HG03025 (cell line): Measurements from ENCODE around the gene RIPPLY2.
A peak's percentile ranks its signal among the peaks of the same experiment; 100 is the strongest.
"Not testable (repeated sequence)": the region's sequence is repeated elsewhere in the genome, so short reads cannot be mapped to it uniquely, and the experiment has no call there.

Source experiments
- ATAC-seq: cut with Tn5 transposase; IDR thresholded peaks from one replicate; pipeline ENCODE4 v1.9.1; 2021; ENCODE audit warnings: mild to moderate bottlenecking, moderate library complexity; ENCODE audit not compliant: unreplicated experiment, low FRiP score

RIPPLY2 gene, protein sequence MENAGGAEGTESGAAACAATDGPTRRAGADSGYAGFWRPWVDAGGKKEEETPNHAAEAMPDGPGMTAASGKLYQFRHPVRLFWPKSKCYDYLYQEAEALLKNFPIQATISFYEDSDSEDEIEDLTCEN

DNA sequence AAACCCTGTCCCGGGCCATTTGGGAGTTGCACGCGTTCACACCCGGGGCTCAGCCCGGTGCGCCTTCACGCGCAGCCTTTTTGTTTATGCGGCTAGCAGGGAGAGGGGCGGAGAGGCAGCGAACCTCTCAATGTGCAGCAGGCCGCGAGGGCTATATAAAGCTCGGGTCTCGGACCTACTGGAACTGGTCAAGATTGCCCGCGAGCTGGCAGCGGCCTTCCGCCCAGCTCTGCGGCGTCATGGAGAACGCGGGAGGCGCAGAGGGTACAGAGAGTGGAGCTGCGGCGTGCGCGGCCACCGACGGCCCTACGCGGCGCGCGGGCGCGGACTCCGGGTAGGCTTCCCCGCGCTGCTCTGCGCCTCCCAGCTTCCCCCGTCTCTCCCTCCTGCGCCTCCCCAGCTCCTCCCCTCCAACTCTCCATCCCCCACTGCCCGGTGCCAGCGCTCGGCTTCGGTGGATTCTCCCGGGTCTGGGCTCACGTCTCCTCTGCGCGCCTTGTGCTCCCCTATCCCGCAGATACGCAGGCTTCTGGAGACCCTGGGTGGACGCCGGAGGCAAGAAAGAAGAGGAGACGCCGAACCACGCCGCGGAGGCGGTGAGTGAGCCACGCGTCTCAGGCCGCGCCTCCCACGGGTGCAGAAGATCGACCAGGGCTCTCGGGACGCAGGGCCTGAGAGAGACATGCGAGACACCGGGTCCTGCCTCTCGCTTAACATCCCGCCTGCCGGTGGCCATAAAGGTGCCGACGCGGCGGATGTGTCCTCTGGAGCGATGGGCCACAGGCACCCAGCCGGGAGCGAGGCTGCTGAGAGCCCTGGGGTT, at the start of gene RIPPLY2:
TSS of gene RIPPLY2 (plus strand) at position 183 of the 823 bp plus-strand sequence. CDS start at position 240, 57 bp downstream.
- no peak for ATAC-seq

DNA sequence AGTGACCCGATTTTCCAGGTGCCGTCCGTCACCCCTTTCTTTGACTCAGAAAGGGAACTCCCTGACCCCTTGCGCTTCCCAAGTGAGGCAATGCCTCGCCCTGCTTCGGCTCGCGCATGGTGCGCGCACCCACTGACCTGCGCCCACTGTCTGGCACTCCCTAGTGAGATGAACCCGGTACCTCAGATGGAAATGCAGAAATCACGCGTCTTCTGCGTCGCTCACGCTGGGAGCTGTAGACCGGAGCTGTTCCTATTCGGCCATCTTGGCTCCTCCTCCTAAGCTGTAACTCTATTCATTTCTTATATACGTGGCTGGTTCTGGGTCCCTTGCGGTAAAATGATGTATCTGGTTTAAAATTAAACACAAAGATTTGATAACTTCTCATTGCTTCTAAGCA, 49.7 kb upstream of the RIPPLY2 start:
- not testable (repeated sequence) for ATAC-seq

DNA sequence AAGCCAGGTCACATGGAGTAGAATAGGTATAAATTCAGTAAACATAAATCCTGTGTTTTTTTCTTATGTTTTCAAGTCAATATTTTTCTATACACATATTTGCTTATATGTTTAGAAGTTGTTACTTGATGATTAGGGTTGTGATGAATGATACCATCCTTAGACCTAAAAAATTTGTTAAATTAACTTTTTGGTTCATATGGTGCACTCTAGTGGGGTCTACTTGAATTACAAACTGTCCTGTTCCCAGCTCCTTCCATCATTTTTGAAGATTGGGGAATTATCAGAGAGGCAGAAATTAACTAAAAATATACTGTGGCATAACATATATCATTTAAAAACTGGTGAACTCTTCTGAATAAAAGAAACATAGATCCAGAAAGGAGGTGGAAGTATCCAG, 48.3 kb upstream of the RIPPLY2 start:
- no peak for ATAC-seq

DNA sequence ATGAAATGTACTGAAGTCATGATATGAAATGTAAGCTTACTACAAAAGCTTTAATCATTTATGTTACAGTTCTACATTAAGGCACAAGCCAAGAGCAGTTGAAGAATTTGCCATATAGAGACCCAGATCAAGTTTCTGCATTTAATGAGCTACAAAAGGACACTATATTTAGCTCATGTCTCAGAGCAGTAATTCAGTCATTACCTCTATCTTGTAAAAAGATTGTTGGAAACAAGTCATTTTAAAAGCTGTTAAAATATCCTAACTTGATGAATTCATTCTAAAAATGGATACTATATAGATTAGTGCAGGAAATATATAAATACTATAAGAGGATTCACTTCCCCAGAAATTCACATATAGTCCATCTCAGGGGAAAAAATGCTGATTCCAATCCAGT, 45.2 kb upstream of the RIPPLY2 start:
- ATAC-seq, result no peak

DNA sequence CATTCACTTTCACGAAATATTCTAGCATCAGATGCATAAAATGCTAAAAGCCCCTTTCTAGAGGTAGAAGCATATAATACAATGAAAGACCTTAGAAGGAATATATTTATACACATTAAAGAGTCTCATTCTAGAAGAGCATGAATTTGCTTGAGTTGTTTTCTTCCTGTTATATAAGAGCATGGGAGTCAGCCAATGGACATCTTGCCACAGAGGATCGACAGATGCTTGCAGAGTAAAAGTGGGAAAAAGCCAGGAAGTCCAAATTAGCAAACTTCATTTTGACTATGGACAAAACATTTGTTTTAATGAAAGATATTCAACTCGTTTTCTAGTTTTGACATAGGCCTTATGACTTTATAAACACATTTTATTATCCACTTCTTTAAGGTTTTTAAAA, 44.2 kb upstream of the RIPPLY2 start:
- no peak for ATAC-seq

DNA sequence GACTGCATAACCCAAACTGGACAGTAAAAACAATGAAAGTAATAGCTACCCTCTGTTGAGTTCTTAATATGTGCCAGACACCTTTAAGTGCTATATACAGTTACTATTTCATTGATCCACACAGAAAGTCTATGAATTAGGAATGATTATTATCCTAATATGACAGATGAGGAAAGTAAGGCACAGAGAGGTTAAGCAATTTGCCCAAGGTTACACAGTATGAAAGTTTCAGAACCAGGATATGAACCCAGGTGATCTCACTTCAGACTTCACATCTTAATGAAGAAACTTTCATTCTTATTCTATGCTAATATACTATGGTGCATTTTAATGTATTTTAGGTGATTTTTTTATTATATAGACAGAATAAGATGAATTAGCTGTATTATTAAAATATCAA, 40.6 kb upstream of the RIPPLY2 start:
- no peak for ATAC-seq

DNA sequence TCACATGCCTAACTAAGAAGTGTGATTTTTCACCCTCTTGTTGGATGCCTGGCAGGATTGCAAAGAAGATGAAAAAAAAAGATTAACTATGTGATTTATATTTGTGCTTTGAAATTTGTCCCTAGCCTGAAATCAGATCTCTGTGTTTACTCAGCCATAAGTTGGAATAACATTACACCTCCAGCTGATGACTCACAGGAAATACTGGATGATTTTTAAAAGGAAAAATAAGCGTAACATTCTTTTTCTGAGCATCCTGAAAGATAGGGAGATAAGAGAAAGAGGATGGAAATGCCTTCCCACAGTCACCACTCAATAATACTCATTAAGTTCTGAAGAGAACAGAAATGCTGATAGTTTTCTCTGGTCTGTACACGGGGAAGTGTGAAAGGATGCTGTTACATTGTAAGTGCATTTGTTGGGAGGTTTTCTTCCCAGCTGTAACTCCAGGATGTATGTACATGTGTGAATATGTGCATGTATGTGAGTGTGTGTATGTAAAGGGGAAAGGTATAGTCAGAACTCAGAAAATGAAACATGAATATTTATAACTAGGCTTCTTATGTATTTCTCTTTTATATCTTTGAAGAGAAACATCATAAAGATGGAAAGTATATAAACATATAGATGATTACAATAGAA, 37.4 kb upstream of the RIPPLY2 start:
- no peak for ATAC-seq

DNA sequence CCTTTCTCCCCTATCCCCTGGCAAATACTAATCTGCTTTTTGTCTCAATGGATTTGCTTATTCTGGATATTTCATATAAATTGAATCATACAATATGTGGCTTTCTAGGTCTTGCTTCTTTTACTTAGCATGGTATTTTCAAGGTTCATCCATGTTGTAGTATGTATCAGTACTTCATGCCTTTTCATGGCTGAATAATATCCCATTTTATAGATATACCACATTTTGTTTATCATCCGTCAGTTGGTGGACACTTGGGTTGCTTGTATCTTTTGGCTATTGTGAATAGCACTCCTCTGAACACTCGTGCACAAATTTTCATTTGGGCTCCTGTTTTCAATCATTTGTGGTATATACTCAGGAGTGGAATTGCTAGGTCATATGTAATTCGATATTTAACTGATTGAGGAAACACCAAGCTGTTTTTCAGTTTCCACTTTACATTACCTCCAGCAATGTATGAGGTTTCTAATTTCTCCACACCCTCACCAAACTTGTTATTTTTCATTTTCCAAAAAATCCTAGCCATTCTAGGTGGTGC, 30.5 kb upstream of the RIPPLY2 start:
- no peak for ATAC-seq

DNA sequence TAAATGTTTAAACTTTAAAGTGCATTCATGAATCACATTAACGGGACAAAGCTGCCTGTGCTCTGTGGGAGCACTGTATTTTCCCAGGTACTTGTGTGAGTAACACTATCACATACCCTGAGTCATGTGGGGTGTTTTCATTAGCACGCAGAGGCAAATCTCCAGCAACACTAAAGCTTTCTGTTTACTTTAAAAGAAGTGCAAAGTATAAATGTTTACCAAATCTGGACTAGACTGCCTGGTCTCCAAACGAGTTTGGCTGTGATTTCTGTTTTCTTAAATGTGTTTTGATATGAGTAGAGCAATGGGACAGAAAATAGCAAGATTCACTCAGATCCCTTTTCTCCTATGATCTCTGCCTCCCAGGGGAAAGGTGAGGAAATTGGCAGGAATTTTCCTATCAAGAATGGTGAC, 28.8 kb upstream of the RIPPLY2 start:
- ATAC-seq, result no peak

DNA sequence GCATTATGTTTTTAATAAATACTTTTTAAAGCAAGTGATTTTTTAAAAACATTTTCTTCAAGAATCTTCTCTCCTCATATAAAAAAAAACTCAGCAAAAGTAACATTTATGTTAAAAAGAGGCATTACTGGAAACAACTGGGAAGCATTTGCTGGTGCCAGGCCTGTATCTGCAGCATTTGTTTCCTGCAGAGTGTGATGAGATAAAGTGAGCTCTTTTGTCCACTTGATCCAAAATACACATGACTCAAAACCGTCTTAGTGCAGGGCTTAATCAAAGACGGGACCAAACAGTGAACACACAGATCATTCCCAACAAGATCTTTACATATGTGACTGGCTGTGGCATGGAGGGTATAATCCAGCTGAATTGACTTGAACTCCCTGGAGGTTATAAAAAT, 28.3 kb upstream of the RIPPLY2 start:
- no peak for ATAC-seq

DNA sequence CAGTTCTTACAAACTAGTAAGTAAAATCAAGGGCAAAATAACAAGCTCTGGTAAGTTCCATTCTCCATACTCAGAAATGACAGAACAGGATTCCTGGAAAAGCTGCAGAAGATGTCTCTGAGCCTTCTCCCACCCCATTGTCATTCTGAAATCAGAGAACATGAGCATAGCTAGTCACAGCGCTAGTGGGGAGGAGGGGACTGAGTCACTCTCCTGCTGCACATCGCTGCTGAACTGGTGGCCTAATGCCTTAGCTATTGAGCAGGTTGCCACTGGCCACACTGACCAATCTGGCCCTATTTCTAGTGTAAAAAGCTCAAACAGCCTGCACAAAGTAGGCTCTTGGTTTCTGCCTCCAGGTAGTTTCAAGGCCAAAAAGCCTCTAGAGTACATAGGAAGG, 26.1 kb upstream of the RIPPLY2 start:
- ATAC-seq, result no peak

DNA sequence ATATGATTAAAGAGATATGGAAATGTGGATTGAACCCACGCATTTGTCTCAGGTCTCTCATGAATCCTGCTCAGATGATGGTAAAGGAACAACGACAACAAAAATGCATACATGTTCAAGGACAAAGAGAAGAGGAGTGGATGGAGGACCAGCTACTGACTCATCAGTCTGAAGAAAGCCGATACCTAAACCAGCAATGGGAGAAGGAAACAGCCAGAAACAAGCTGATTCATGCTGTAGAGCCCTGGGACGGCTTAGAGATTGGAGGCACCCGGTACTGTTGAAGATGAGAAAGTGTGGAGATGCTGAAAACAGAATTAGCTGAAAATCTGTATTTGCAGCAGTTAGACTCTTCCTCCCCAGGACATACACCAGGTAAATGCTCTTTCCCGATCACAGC, 14.4 kb upstream of the RIPPLY2 start:
- no peak for ATAC-seq

DNA sequence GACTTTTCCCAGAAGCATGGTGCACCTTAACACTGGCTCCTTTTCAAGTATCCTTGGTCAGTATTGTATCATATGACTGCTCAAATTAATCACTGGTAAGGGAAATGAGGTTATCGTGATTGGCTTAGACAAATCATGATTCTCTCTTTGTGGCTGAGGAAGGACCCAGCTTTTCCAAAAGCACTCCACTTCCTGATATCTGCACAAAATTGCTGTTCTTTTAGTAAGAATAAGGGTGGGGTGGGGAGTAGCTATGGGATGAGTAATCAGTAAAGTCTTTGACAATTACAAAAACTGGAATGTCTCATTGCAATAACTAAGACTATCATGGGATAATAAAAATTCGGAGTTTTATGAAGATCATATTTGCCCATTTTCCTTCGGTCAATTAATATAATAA, 9.0 kb upstream of the RIPPLY2 start:
- ATAC-seq, result no peak

DNA sequence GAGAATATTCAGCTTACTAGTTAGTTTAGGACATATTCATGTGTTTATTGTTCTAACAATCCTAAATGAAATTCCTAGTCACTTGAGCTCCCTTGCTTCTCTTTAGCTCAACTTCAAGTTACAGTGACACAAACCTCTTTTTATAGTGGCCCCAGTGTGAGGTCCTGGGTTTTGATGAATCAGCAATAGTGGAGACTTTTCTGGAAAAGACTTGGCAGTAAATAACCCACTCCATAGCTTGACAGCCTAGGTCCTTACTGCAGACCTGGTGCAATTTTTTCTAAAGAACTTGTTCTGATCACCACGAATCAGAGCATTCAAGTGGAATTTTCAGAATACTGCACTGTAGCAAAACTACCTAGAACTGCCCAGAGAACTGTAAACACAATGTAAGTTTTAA, 6.9 kb upstream of the RIPPLY2 start:
- no peak for ATAC-seq

DNA sequence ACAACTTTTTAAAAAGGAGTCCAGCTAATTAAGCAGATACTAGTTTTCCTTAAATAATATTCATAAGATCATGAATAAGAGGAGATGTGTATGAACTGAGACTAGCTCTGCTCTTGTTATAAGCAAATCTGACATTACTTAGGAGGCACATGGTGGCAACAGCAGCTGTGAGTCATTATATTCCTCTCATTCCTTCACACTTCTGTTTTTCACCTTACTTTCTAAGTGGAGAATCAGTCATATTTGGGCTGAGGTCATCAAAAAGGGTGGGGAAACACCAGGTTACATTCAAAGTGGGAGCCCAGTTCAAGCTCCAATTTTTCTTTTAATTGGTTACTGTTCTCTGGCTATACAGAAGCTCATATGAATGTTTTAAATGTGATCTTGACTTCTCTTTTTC, 6.0 kb upstream of the RIPPLY2 start:
- ATAC-seq, result peak; percentile 63

DNA sequence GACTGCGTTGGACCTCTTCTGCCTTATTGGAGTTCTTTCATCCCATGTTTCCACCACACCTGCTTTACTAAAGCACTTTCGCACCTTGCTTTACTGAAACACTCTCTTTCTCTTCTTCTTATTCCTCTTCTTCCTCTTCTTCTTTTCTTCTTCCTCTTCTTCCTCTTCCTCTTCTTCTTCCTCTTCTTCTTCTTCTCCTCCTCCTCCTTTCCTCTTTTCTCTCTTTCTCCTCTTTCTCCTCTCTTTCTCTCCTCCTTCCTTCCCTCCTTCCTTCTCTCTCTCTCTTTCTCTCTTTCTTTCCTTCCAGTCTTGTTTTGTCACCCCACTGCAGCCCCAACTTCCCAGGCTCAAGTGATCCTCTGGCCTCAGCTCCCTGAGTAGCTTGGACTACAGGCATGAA, 4.0 kb upstream of the RIPPLY2 start:
- no peak for ATAC-seq

DNA sequence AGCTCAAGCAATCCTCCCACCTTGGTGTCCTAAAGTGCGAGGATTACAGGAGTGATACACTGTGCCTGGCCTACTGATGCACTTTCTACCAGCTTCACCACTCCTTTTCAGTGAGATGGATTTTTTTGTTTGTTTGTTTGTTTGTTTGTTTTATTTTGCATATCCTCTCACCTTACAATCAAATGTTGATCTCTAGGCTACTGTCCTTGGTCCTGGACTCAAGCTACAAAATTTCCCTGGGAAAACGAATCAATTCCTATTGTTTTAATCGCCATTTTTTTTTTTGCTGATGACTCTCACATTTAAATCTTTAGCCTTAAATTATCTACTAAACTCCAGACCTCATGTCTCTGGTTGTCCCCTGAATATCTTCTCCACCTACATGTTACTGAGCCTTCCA, 3.5 kb upstream of the RIPPLY2 start:
- ATAC-seq, result no peak

DNA sequence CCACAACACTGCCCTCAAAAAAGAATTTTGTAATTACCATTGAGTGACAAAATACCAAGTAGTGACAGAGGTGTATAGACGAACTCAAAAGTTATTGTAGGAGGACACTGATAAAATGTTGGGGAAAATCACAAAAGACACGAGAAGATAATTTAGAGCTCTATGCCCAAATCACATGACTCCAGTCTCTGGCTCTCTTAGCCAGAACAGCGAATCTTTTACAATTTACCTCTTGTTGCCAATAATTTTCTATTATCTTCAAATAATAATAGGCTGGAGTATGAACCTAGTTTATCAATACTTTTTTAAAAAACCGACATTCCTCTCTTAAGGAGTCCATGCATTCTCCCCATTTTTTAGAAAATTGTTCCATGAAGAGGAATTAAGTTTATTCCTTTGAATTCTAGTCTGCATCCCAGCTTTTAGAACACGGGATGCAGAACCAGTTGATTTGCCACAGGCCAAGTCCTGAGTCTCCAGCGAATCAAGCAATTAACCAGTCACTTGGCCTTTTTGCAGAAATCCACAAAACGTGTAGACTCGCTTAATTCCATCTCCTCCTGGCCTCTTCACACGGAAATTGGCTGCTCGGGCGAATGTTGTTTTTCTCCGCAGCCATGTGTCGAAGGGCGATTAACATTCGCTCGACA, 507 bp upstream of the RIPPLY2 start:
- no peak for ATAC-seq

DNA sequence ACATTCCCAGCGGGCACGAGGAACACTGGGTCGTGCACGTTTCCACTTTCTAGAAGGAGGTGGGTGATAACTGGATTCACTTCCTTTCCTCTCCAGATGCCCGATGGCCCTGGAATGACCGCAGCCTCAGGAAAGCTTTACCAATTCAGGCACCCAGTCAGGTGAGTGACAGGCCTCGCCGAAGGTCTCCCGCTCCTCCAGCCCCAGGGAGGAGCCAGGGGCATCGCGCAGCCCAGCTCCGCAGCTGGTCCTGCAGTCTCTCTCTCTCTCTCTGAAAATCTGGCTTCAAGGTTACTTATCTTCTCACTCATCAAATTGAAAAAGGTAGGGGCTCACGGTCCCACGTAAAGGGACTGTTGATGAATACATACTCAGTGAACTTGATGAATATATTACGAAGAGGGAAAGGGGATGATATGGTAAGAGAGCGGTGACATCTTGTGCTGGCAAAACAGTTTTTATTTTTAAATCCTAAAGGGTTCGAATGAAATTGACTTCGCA, 891 bp downstream of the RIPPLY2 start:
- no peak for ATAC-seq

DNA sequence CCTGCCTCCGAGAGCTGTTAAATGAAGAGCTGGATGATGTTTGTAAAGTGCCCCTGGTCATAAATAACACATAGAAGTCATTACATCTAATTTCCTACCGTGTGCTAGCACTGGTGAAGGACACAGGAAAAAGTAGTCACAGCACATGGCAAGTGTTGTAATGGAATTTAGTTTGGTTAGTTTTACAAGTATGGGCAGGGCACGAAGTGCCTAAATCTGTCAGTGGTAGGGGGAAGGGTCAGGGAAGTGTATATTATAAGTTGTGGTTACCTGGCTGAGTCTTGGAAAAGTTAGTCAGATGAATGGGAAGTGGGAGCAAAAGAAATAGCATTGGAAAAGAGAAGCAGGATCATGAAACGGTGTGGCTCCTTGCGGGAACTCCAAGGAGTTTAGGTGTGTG, 1.6 kb downstream of the RIPPLY2 start:
- ATAC-seq, result no peak
